NCI-H345 (cell line): ENCODE results near the gene UXS1.

ENCODE experiments used
- DNase-seq: peaks from one replicate; lab custom pipeline; 2025; lab: John Stamatoyannopoulos, UW

The UXS1 gene

DNA sequence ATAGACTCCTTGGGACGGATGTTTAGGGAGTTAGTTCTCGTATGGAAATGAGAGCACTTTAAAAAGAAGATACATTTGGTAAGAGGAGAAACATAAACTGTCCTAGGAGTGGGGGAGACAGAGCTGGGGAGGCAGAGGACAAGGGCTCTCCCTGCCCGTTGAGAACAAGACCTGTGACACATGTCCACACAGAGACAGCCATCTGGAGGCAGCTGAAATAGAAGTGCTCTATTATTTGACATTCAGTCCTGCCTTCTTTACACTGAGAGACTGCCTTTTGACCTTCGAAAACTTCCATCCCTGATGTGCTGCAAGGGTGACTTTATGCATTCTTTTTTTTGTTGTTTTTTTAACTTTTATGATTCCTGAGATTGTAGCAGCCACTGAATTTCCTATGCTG is 150.1 kb downstream of the UXS1 start:
- DNase-seq, result no peak
